CD4-positive, alpha-beta memory T cell (primary cell): Measurements from ENCODE around the gene AACS. TPM values are rescaled to one million over a fixed set of nuclear protein-coding genes. Genes with fewer than 3 reads are reported as not detected.

ENCODE experiments used
- CTCF ChIA-PET: fragments of 350-600 bp; sonication (Branson Sonifier 250); formaldehyde crosslinking; loops from one replicate; lab custom pipeline; 2021; ENCODE audit warnings: inconsistent platforms; ENCODE audit not compliant: partially characterized antibody; lab: Charles Lee
- POLR2A ChIA-PET: fragments of 350-600 bp; sonication (Branson Sonifier 250); formaldehyde crosslinking; loops from one replicate; lab custom pipeline; 2021; ENCODE audit not compliant: partially characterized antibody; lab: Charles Lee
- DNase-seq, 5 donors: peaks; one replicate each; pipeline versions ENCODE4 v3.0.0 to v3.0.0-alpha.2; 2020 to 2022; ENCODE audit warnings: mixed read lengths in 1 of 5
- H3K27ac ChIP-seq: one replicate; pipeline ENCODE4 v1.7.0; 2013; ENCODE audit warnings: low read depth, low read length
- H3K27me3 ChIP-seq: 2 replicates; pipeline ENCODE4 v1.7.0; 2013; ENCODE audit warnings: mild to moderate bottlenecking, low read length, moderate library complexity; ENCODE audit not compliant: insufficient read depth
- H3K36me3 ChIP-seq: 2 replicates; pipeline ENCODE4 v1.7.0; 2013; ENCODE audit warnings: mild to moderate bottlenecking, low read length, moderate library complexity; ENCODE audit not compliant: insufficient read depth
- H3K4me1 ChIP-seq: 2 replicates; pipeline ENCODE4 v1.7.0; 2013; ENCODE audit warnings: mild to moderate bottlenecking, low read length, moderate library complexity; ENCODE audit not compliant: insufficient read depth
- H3K4me3 ChIP-seq, 2 donors: one replicate each; pipeline ENCODE4 v1.7.0; 2013; ENCODE audit warnings: low read length in 2 of 2, mild to moderate bottlenecking in 1 of 2
- H3K9me3 ChIP-seq, 2 donors: one replicate each; pipeline ENCODE4 v1.7.0; 2013; ENCODE audit warnings: low read length in 2 of 2, control low read depth in 1 of 2; ENCODE audit not compliant: control insufficient read depth in 1 of 2
- H3K27ac Mint-ChIP-seq, 7 donors: one replicate each; pipeline ENCODE4 v1.8.0; 2020 to 2021; ENCODE audit warnings: mixed read lengths in 7 of 7, mild to moderate bottlenecking in 6 of 7, inconsistent platforms in 3 of 7, moderate library complexity in 3 of 7
- H3K27me3 Mint-ChIP-seq, 2 donors: one replicate each; pipeline ENCODE4 v1.8.0; 2020 to 2021; ENCODE audit warnings: mixed read lengths in 2 of 2
- H3K36me3 Mint-ChIP-seq, 2 donors: one replicate each; pipeline ENCODE4 v1.8.0; 2020 to 2021; ENCODE audit warnings: mixed read lengths in 2 of 2, inconsistent platforms in 1 of 2, mild to moderate bottlenecking in 1 of 2
- H3K4me1 Mint-ChIP-seq, 4 donors: one replicate each; pipeline ENCODE4 v1.8.0; 2020 to 2021; ENCODE audit warnings: mixed read lengths in 4 of 4, mild to moderate bottlenecking in 1 of 4
- H3K4me3 Mint-ChIP-seq, 8 donors: one replicate each; pipeline ENCODE4 v1.8.0; 2020 to 2021; ENCODE audit warnings: mixed read lengths in 8 of 8, mild to moderate bottlenecking in 7 of 8, moderate library complexity in 6 of 8, inconsistent platforms in 3 of 8
- H3K9me3 Mint-ChIP-seq, 8 donors: one replicate each; pipeline ENCODE4 v1.8.0; 2020 to 2021; ENCODE audit warnings: mixed read lengths in 8 of 8, mild to moderate bottlenecking in 5 of 8, inconsistent platforms in 3 of 8, moderate library complexity in 1 of 8
- intact Hi-C: fragments of 100-400 bp; cut with micrococcal nuclease; formaldehyde crosslinking; loops from one replicate; pipeline ENCODE4 v1.15.1; 2023
- polyA plus RNA-seq, 2 donors: library from polyadenylated mRNA; unstranded; fragments of 300-500 nt; fragmentation: Illumina TruSeq; gene quantifications; one replicate each; pipeline ENCODE4 v1.2.3, GENCODE V29; 2021
- total RNA-seq, 2 experiments: library from RNA; stranded (reverse); gene quantifications; one replicate each; pipeline ENCODE4 v1.2.3, GENCODE V29; 2021

Gene AACS
- total and polyA plus RNA-seq, 4 experiments from 2014 or later, result 9.7 to 12.5 (median 12.0) TPM

DNA sequence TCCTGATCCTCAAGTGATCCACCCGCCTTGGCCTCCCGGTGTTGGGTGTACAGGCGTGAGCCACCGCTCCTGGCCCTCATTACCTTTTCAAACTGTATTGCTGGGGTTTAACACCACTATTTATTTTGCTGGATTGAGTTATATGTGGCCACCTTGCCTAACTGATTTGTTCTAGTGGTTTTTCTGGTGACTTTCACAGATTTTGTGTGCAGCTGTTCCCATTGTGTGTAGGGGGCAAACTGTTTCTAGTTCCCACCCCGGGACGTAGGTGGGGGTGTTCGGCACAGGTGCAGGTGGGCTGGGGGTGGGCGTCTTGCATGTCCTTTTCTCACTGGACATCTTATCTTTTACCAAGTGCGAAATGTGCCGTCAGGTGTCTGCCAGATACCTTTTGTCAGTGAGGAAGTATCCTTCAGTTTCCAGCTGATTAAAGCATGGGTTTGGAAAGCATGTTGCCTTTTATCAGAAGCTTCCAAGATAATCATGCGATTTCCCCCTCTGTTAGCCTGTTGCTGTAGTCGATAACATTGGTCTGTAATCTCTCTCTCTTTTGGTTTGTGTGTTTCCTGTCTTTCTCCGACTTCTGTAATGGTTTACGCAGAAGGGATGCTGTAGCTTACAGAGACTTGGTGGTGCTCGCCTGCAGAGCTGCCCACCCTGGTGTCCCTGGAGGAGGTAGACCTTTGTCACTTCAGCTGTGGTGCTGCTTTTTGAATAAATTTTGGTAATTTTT, 33.6 kb downstream of the AACS start:
- ChIA-PET POLR2A (no interaction called here), CTCF (interaction anchor here (1.6 kb wide), 1 partner anchor 17 kb away, joined by 3 read pairs; no protein-coding TSS in a partner anchor)
- H3K36me3 ChIP-seq, result no peaks in the 10 kb centered on the region
- peaks cover 0 to 5% (median 3%) of the 10 kb centered on the region in 4 donors for H3K4me1 Mint-ChIP-seq
- H3K27ac Mint-ChIP-seq, result peak overlapping the region in 2 of 7 donors; percentile 4 to 29
- peaks cover 18 to 27% of the 10 kb centered on the region in 2 donors for H3K36me3 Mint-ChIP-seq
- H3K9me3 Mint-ChIP-seq, result no peaks in the 10 kb centered on the region
- H3K27me3 Mint-ChIP-seq, result no peaks in the 10 kb centered on the region
- H3K27me3 ChIP-seq, result no peaks in the 10 kb centered on the region
- H3K4me3 ChIP-seq, result no peak overlapping the region
- peak overlapping the region in 1 of 8 donors; percentile 11 for H3K4me3 Mint-ChIP-seq
- H3K9me3 ChIP-seq, result no peaks in the 10 kb centered on the region
- intact Hi-C loops, result no loop called here
- no peaks in the 10 kb centered on the region for H3K4me1 ChIP-seq
- no peak for DNase-seq
- H3K27ac ChIP-seq, result no peak overlapping the region

DNA sequence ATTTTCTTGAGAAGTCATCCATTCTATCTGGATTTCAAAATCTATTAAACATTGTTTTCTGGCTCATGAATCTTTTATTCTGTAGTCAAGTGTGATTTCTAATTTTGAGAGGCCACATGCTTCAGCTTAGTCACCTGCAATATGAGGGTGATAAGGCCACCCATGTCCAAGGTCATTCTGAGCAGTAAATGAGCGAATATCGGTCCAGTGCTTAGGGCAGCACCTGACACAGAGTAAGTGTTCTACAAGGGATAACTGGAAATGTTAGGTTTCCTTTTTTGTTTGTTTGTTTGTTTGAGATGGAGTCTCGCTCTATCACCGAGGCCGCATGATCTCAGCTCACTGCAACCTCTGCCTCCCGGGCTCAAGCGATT, 34.2 kb downstream of the AACS start:
- no peak overlapping the region for H3K27ac ChIP-seq
- peaks cover 0 to 5% (median 3%) of the 10 kb centered on the region in 4 donors for H3K4me1 Mint-ChIP-seq
- no peaks in the 10 kb centered on the region for H3K4me1 ChIP-seq
- ChIA-PET POLR2A (no interaction called here), CTCF (no interaction called here)
- no peaks in the 10 kb centered on the region for H3K9me3 Mint-ChIP-seq
- intact Hi-C loops, result no loop called here
- H3K27me3 ChIP-seq, result no peaks in the 10 kb centered on the region
- H3K4me3 ChIP-seq, result no peak overlapping the region
- no peaks in the 10 kb centered on the region for H3K27me3 Mint-ChIP-seq
- H3K27ac Mint-ChIP-seq, result no peak overlapping the region
- no peaks in the 10 kb centered on the region for H3K9me3 ChIP-seq
- no peak overlapping the region for H3K4me3 Mint-ChIP-seq
- peaks cover 21 to 30% of the 10 kb centered on the region in 2 donors for H3K36me3 Mint-ChIP-seq
- H3K36me3 ChIP-seq, result no peaks in the 10 kb centered on the region
- no peak for DNase-seq

DNA sequence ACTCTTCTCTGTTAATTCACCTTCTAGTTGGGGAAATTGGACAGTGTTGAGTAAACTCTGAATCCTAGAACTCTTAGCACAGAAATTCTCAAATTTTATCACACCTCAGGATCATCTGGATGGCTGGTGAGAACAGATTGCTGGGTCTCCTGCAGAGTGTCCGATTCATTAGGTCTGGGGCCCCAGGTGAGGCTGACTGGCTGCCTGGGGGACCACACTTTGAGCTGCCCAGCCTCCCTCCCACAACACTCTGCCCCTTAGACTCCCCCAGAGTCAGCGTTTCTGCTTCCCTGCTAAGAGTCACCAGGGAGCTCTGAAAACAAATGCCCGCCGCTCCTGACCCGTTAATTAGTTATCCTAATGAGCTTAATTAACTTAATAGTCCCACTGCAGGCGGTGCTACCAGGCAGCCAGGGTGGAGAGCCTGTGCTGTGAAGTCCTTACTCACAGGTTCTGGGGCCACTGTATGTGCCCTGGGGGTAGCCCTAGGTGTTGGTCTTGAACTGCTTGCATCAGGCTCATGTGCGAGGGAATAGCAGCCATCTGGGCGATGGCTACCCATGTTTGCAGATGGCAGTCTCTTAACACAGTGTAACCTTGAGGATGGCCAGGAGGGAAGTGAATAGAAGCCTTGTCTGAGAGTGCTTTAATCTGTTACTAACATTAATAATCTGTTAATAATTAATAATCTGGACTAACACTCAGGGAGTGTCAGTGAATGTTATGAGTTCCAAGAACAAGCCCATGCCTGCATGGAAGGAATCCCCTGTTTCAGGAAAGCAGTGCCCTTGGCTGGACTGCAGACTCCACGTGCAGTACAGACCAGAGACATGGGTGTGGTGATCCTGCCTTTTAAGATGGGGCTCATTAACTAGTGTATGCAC, 35.6 kb downstream of the AACS start:
- H3K4me3 Mint-ChIP-seq, result no peak overlapping the region
- no peak overlapping the region for H3K27ac Mint-ChIP-seq

DNA sequence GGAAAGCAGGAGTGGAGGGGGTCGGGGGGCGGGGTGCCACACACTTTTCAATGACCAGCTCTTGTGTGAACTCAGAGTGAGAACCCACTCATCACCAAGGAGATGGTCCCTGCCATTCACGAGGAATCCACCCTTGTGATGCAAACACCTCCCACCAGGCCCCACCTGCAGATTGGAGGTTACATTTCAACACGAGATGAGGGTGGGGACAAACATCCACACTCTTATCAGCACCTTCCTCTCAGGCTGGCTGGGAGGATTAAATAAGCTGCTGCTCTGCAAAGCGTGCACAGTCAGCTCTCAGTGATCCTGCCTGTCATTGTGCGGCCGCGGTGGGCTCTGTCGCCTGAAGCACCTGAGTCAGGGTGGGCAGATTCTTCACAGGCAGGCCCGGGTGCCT, 39.7 kb downstream of the AACS start:
- Mint-ChIP-seq H3K27me3 (no peaks in the 10 kb centered on the region), H3K36me3 (peaks cover 45 to 47% of the 10 kb centered on the region in 2 donors), H3K4me3 (no peak overlapping the region), H3K27ac (no peak overlapping the region), H3K9me3 (no peaks in the 10 kb centered on the region), H3K4me1 (no peaks in the 10 kb centered on the region)
- Histone ChIP-seq H3K36me3 (no peaks in the 10 kb centered on the region), H3K27me3 (no peaks in the 10 kb centered on the region), H3K4me1 (no peaks in the 10 kb centered on the region), H3K27ac (no peak overlapping the region), H3K9me3 (no peaks in the 10 kb centered on the region), H3K4me3 (no peak overlapping the region)
- ChIA-PET CTCF (no interaction called here), POLR2A (no interaction called here)
- DNase-seq, result no peak
- intact Hi-C loops, result no loop called here

More for the DNA sequence above, 35.6 kb downstream of the AACS start:
- peaks cover 0 to 5% (median 3%) of the 10 kb centered on the region in 4 donors for H3K4me1 Mint-ChIP-seq
- H3K36me3 Mint-ChIP-seq, result peaks cover 22 to 29% of the 10 kb centered on the region in 2 donors
- H3K27me3 Mint-ChIP-seq, result no peaks in the 10 kb centered on the region
- Histone ChIP-seq H3K27me3 (no peaks in the 10 kb centered on the region), H3K36me3 (no peaks in the 10 kb centered on the region), H3K9me3 (no peaks in the 10 kb centered on the region), H3K4me3 (no peak overlapping the region), H3K4me1 (no peaks in the 10 kb centered on the region), H3K27ac (no peak overlapping the region)
- DNase-seq, result no peak
- intact Hi-C loops, result no loop called here
- H3K9me3 Mint-ChIP-seq, result no peaks in the 10 kb centered on the region
- CTCF ChIA-PET, result no interaction called here
- POLR2A ChIA-PET, result no interaction called here

DNA sequence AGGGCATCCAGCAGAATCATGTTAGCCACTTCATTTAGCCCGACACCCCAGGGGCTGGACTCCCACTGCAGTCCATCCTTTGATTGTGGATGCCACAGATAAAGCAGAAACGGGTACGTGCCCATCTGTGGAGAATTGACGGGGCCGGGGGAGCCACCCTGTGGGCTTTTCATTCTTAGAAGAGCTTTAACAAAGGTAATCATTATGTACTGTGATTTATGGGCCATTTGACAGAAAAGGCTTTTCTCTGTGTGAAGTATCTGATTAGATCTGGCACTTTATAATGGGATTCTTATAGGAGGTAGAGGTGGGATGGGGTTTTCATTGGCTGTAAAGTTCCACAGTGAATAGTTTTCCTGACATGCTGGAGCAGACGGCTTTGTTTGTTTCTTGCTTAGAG, 40.4 kb downstream of the AACS start:
- Mint-ChIP-seq H3K9me3 (no peaks in the 10 kb centered on the region), H3K27me3 (no peaks in the 10 kb centered on the region), H3K4me3 (no peak overlapping the region), H3K27ac (no peak overlapping the region), H3K36me3 (peaks cover 50 to 51% of the 10 kb centered on the region in 2 donors), H3K4me1 (no peaks in the 10 kb centered on the region)
- POLR2A ChIA-PET, result no interaction called here
- intact Hi-C loops, result no loop called here
- H3K27ac ChIP-seq, result no peak overlapping the region
- H3K4me1 ChIP-seq, result no peaks in the 10 kb centered on the region
- no peak overlapping the region for H3K4me3 ChIP-seq
- CTCF ChIA-PET, result no interaction called here
- DNase-seq, result no peak
- H3K36me3 ChIP-seq, result no peaks in the 10 kb centered on the region
- no peaks in the 10 kb centered on the region for H3K9me3 ChIP-seq
- H3K27me3 ChIP-seq, result no peaks in the 10 kb centered on the region

DNA sequence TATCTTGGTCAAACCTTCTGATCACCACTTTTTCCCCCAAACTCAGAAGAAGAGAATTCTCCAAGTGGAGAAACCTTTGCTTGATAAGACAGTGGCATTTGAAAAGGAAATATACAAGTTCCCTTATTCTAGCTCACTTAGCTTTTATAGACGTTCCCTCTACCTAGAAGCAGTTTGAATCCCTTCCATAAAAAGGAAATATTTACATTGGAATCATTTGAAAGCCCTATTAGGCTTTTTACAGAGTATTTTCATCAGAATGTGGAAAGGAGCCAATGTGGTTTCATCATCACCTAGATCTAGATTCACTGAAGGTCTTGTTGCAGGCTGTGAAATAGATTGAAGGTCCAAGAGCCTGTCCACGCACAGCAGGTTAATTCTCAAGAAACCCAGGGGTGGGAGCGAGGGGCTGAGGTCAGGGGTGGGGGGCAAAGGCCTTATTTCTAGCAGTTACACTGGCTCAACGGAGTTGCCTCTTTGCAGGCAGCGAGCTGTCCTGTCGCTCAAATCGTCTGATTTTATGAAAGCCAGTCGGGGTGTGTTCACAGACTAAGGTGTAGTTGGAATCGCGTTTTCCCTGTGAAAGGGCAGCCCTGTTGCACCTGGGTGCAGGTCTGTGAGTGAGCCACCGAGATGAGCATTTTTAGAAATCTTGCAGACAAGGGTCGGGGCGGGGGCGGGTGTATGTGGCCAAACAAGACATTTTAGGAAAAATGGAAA, 45.6 kb downstream of the AACS start:
- ChIA-PET POLR2A (no interaction called here), CTCF (no interaction called here)
- Histone ChIP-seq H3K4me3 (no peak overlapping the region), H3K9me3 (no peaks in the 10 kb centered on the region), H3K27ac (no peak overlapping the region), H3K36me3 (no peaks in the 10 kb centered on the region), H3K27me3 (no peaks in the 10 kb centered on the region), H3K4me1 (no peaks in the 10 kb centered on the region)
- intact Hi-C loops, result no loop called here
- H3K9me3 Mint-ChIP-seq, result no peaks in the 10 kb centered on the region
- no peaks in the 10 kb centered on the region for H3K4me1 Mint-ChIP-seq
- no peak overlapping the region for H3K4me3 Mint-ChIP-seq
- peak overlapping the region in 1 of 7 donors; percentile 4 for H3K27ac Mint-ChIP-seq
- no peak for DNase-seq
- no peaks in the 10 kb centered on the region for H3K27me3 Mint-ChIP-seq
- H3K36me3 Mint-ChIP-seq, result peaks cover 51 to 55% of the 10 kb centered on the region in 2 donors

DNA sequence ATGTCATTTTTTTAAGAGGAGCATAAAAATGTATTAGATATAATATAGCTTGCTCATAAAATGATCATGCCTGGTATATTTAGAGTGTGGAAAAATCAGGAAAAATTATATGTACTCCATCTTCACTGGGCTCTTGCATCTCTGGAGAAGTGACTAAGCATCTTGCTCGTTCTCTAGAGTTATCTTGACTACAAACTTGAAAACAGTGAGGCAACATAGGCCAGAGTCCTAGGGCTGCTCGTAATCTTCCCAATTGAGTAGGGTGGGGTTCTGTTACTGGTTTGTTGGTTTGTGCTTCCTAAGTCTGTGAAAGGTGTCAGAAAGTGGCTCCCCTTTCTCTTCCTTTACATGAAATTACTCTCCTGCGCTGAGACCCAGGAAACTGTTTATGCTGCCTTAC, 46.2 kb downstream of the AACS start:
- Histone ChIP-seq H3K4me3 (no peak overlapping the region), H3K9me3 (no peaks in the 10 kb centered on the region), H3K27ac (no peak overlapping the region), H3K4me1 (no peaks in the 10 kb centered on the region), H3K36me3 (no peaks in the 10 kb centered on the region), H3K27me3 (no peaks in the 10 kb centered on the region)
- no peak for DNase-seq
- Mint-ChIP-seq H3K9me3 (no peaks in the 10 kb centered on the region), H3K27ac (peak overlapping the region in 1 of 7 donors; percentile 6), H3K27me3 (no peaks in the 10 kb centered on the region), H3K36me3 (peaks cover 49% of the 10 kb centered on the region in 2 donors), H3K4me1 (no peaks in the 10 kb centered on the region), H3K4me3 (no peak overlapping the region)
- ChIA-PET POLR2A (no interaction called here), CTCF (no interaction called here)
- intact Hi-C loops, result no loop called here
